CD4-positive, alpha-beta T cell (primary cell): Measurements from ENCODE around the gene PRKAG3. TPM values are rescaled to one million over a fixed set of nuclear protein-coding genes. Genes with fewer than 3 reads are reported as not detected.

Experiments
- ATAC-seq: fragments of 200-7000 bp; cut with Tn5 transposase; one replicate; pipeline ENCODE4 v1.10.0; 2022; ENCODE audit warnings: mild to moderate bottlenecking; ENCODE audit not compliant: poor library complexity
- CTCF ChIA-PET: fragments of 350-600 bp; sonication (Branson Sonifier 250); formaldehyde crosslinking; loops from one replicate; lab custom pipeline; 2021; ENCODE audit warnings: antibody characterized with exemption, inconsistent platforms; lab: Charles Lee
- POLR2A ChIA-PET: fragments of 350-600 bp; sonication (Branson Sonifier 250); formaldehyde crosslinking; loops from one replicate; lab custom pipeline; 2021; ENCODE audit warnings: antibody characterized with exemption, inconsistent platforms; lab: Charles Lee
- DNase-seq, 14 experiments: peaks; one replicate each; pipeline ENCODE4 v3.0.0-alpha.2; 2013 to 2020; ENCODE audit warnings: mixed read lengths in 2 of 14
- H3K27ac ChIP-seq, 2 donors: one replicate each; pipeline versions ENCODE4 v1.5.1 to v1.7.0; 2013; ENCODE audit warnings: low read length in 2 of 2, low read depth in 1 of 2, mild to moderate bottlenecking in 1 of 2
- H3K27me3 ChIP-seq, 2 experiments: 1 replicate in 1 of 2; 2 replicates in 1 of 2; pipeline versions ENCODE4 v1.6.1 to v1.7.0; 2013; ENCODE audit warnings: low read length in 2 of 2, control low read depth in 1 of 2, mild to moderate bottlenecking in 1 of 2, moderate library complexity in 1 of 2; ENCODE audit not compliant: insufficient read depth in 2 of 2, control insufficient read depth in 1 of 2
- H3K36me3 ChIP-seq: one replicate; pipeline ENCODE4 v1.6.1; 2013; ENCODE audit warnings: low read length, control low read depth; ENCODE audit not compliant: insufficient read depth
- H3K4me1 ChIP-seq: one replicate; pipeline ENCODE4 v1.6.1; 2013; ENCODE audit warnings: low read length, control low read depth; ENCODE audit not compliant: insufficient read depth
- H3K4me3 ChIP-seq: one replicate; pipeline ENCODE4 v1.5.1; 2013; ENCODE audit warnings: mild to moderate bottlenecking, low read length, moderate library complexity
- H3K9me3 ChIP-seq, 2 experiments: 1 replicate in 1 of 2; 2 replicates in 1 of 2; pipeline versions ENCODE4 v1.6.1 to v1.7.0; 2013; ENCODE audit warnings: low read length in 2 of 2, mild to moderate bottlenecking in 2 of 2, control low read depth in 1 of 2, moderate library complexity in 1 of 2; ENCODE audit not compliant: control insufficient read depth in 1 of 2, insufficient read depth in 1 of 2
- H3K27ac Mint-ChIP-seq: one replicate; pipeline ENCODE4 v1.8.0; 2020; ENCODE audit warnings: mixed read lengths
- H3K27me3 Mint-ChIP-seq: one replicate; pipeline ENCODE4 v1.8.0; 2021; ENCODE audit warnings: mixed read lengths
- H3K36me3 Mint-ChIP-seq: one replicate; pipeline ENCODE4 v1.8.0; 2021; ENCODE audit warnings: low read depth, mixed read lengths
- H3K4me1 Mint-ChIP-seq: one replicate; pipeline ENCODE4 v1.8.0; 2021; ENCODE audit warnings: low read depth, mixed read lengths
- H3K4me3 Mint-ChIP-seq: one replicate; pipeline ENCODE4 v1.8.0; 2020; ENCODE audit warnings: mild to moderate bottlenecking, mixed read lengths
- H3K9me3 Mint-ChIP-seq: one replicate; pipeline ENCODE4 v1.8.0; 2020; ENCODE audit warnings: mixed read lengths
- CTCF ChIP-seq: fragments of 200-600 bp; IDR thresholded peaks from one replicate; pipeline ENCODE4 v1.8.0; 2022; ENCODE audit warnings: antibody characterized with exemption, mild to moderate bottlenecking
- intact Hi-C, 2 experiments: fragments of 100-400 bp; cut with DNase I in 1 of 2; cut with micrococcal nuclease in 1 of 2; formaldehyde crosslinking; loops; one replicate each; pipeline versions ENCODE4 v1.15.1 to v1.9.0; 2023 to 2025; cut with DNase I, micrococcal nuclease
- total RNA-seq, 174 experiments: library from RNA in 2 of 174; stranded (reverse) in 2 of 174; gene quantifications; one replicate each; pipeline ENCODE4 v1.2.3 and lab custom pipeline; 2021 to 2026

The PRKAG3 gene
- total RNA-seq, 2 experiments from 2014 or later = not detected

- intact Hi-C loops = no loop called here
- DNase-seq (no peak), ATAC-seq (no peak)
- peaks cover 4 to 14% of the 10 kb centered on the region in 2 experiments for H3K9me3 ChIP-seq
- POLR2A ChIA-PET = no interaction called here
- H3K4me3 ChIP-seq = no peak overlapping the region
- Mint-ChIP-seq H3K4me1 (no peaks in the 10 kb centered on the region), H3K27ac (no peak overlapping the region), H3K36me3 (no peaks in the 10 kb centered on the region), H3K9me3 (peaks cover 2% of the 10 kb centered on the region), H3K4me3 (no peak overlapping the region), H3K27me3 (peaks cover 53% of the 10 kb centered on the region)
- H3K36me3 ChIP-seq = no peaks in the 10 kb centered on the region
- H3K27ac ChIP-seq = no peak overlapping the region
- H3K27me3 ChIP-seq = peaks cover 5 to 30% of the 10 kb centered on the region in 2 experiments
- no peaks in the 10 kb centered on the region for H3K4me1 ChIP-seq
- TF ChIP-seq CTCF = no peak
- CTCF ChIA-PET = interaction anchor here (1.3 kb wide), 1 partner anchor 8 kb away, joined by 3 read pairs; no protein-coding TSS in a partner anchor
Measured at GRCh38 chr2:218839888-218840287, 8.3 kb upstream of the PRKAG3 start.

GRCh38 chr2:218839430-218839829 is 7.8 kb upstream of the PRKAG3 start:
- Histone ChIP-seq H3K36me3 (no peaks in the 10 kb centered on the region), H3K27ac (no peak overlapping the region), H3K9me3 (peaks cover 0 to 14% of the 10 kb centered on the region in 2 experiments), H3K4me1 (no peaks in the 10 kb centered on the region), H3K27me3 (peaks cover 7 to 35% of the 10 kb centered on the region in 2 experiments), H3K4me3 (no peak overlapping the region)
- no peak for DNase-seq
- H3K4me3 Mint-ChIP-seq = no peak overlapping the region
- no peak overlapping the region for H3K27ac Mint-ChIP-seq
- no peaks in the 10 kb centered on the region for H3K4me1 Mint-ChIP-seq
- H3K9me3 Mint-ChIP-seq = peaks cover 2% of the 10 kb centered on the region
- no peak for TF ChIP-seq CTCF
- no peaks in the 10 kb centered on the region for H3K36me3 Mint-ChIP-seq
- ATAC-seq = no peak
- H3K27me3 Mint-ChIP-seq = peaks cover 56% of the 10 kb centered on the region
- intact Hi-C loops = no loop called here
- ChIA-PET CTCF (interaction anchor here (1.3 kb wide), 1 partner anchor 8 kb away, joined by 3 read pairs; no protein-coding TSS in a partner anchor), POLR2A (no interaction called here)

- POLR2A ChIA-PET = no interaction called here
- no peaks in the 10 kb centered on the region for H3K4me1 Mint-ChIP-seq
- Histone ChIP-seq H3K9me3 (peaks cover 0 to 14% of the 10 kb centered on the region in 2 experiments), H3K4me3 (no peak overlapping the region), H3K27ac (no peak overlapping the region), H3K27me3 (peaks cover 9 to 53% of the 10 kb centered on the region in 2 experiments), H3K4me1 (no peaks in the 10 kb centered on the region), H3K36me3 (no peaks in the 10 kb centered on the region)
- ATAC-seq (no peak), DNase-seq (no peak)
- intact Hi-C loops = no loop called here
- no peak overlapping the region for H3K27ac Mint-ChIP-seq
- no peak overlapping the region for H3K4me3 Mint-ChIP-seq
- TF ChIP-seq CTCF = no peak
- H3K36me3 Mint-ChIP-seq = no peaks in the 10 kb centered on the region
- peaks cover 2% of the 10 kb centered on the region for H3K9me3 Mint-ChIP-seq
- H3K27me3 Mint-ChIP-seq = peaks cover 68% of the 10 kb centered on the region
- CTCF ChIA-PET = no interaction called here
Measured at GRCh38 chr2:218837495-218837894, 5.9 kb upstream of the PRKAG3 start.
